MCF 10A (cell line): ENCODE results near the gene CHKB. TPM values are rescaled to one million over a fixed set of nuclear protein-coding genes. Genes with fewer than 3 reads are reported as not detected.
"Not testable (repeated sequence)": the region's sequence is repeated elsewhere in the genome, so short reads cannot be mapped to it uniquely, and the experiment has no call there.

Experiments used
- BruUV-seq: library from RNA; stranded (reverse); fragments of 400-500 nt; replicated peaks from 2 replicates; lab custom pipeline; 2021; lab: Mats Ljungman, UMichigan
- CTCF ChIA-PET: fragments of 300-600 bp; sonication (Branson Sonifier 250); formaldehyde crosslinking; extraction: SDS; loops from one replicate; lab custom pipeline; 2021; ENCODE audit warnings: antibody characterized with exemption, inconsistent platforms; lab: Yijun Ruan, JAX
- POLR2A ChIA-PET: fragments of 300-600, 350-650 bp; sonication (Branson Sonifier 250); formaldehyde crosslinking; extraction: SDS; loops from one replicate; lab custom pipeline; 2020; ENCODE audit warnings: antibody characterized with exemption, inconsistent platforms; lab: Yijun Ruan, JAX
- DNase-seq: peaks from one replicate; pipeline ENCODE4 v3.0.0-alpha.2; 2018; ENCODE audit not compliant: unreplicated experiment
- H3K27ac Mint-ChIP-seq: one replicate; pipeline ENCODE4 v1.8.0; 2022; ENCODE audit warnings: mild to moderate bottlenecking, low read depth, mixed read lengths; ENCODE audit not compliant: unreplicated experiment
- H3K27me3 Mint-ChIP-seq: one replicate; pipeline ENCODE4 v1.8.0; 2022; ENCODE audit warnings: mixed read lengths; ENCODE audit not compliant: insufficient read depth, unreplicated experiment
- H3K36me3 Mint-ChIP-seq: one replicate; pipeline ENCODE4 v1.8.0; 2022; ENCODE audit warnings: mild to moderate bottlenecking, moderate library complexity, mixed read lengths; ENCODE audit not compliant: insufficient read depth, unreplicated experiment
- H3K4me1 Mint-ChIP-seq: one replicate; pipeline ENCODE4 v1.8.0; 2022; ENCODE audit warnings: mixed read lengths; ENCODE audit not compliant: insufficient read depth, unreplicated experiment
- H3K4me3 Mint-ChIP-seq: one replicate; pipeline ENCODE4 v1.8.0; 2022; ENCODE audit warnings: mild to moderate bottlenecking, moderate library complexity, mixed read lengths; ENCODE audit not compliant: unreplicated experiment
- H3K9me3 Mint-ChIP-seq: one replicate; pipeline ENCODE4 v1.8.0; 2022; ENCODE audit warnings: mixed read lengths; ENCODE audit not compliant: unreplicated experiment
- CTCF ChIP-seq: fragments of 200-600 bp; IDR thresholded peaks from one replicate; pipeline ENCODE4 v1.8.0; 2022; ENCODE audit warnings: antibody characterized with exemption, mild to moderate bottlenecking; ENCODE audit not compliant: unreplicated experiment
- intact Hi-C: fragments of 100-400 bp; cut with micrococcal nuclease; formaldehyde crosslinking; loops from 2 replicates; pipeline ENCODE4 v1.14.1; 2022
- total RNA-seq: library from RNA; stranded (reverse); gene quantifications from 2 replicates; pipeline ENCODE4 v1.2.3, GENCODE V29; 2022

The CHKB gene
- total RNA-seq, 1 experiment from 2014 or later: 60.6 TPM

GRCh38 chr22:50609599-50609998 lies 26.9 kb upstream of the CHKB start:
- Mint-ChIP-seq H3K4me3 (no peak overlapping the region), H3K36me3 (no peaks in the 10 kb centered on the region), H3K27ac (no peak overlapping the region), H3K9me3 (no peaks in the 10 kb centered on the region), H3K27me3 (peaks cover 29% of the 10 kb centered on the region), H3K4me1 (no peaks in the 10 kb centered on the region)
- no peak for DNase-seq
- no TSS peak for BruUV-seq
- POLR2A ChIA-PET: no interaction called here
- CTCF ChIA-PET: no interaction called here
- intact Hi-C loops: no loop called here
- TF ChIP-seq CTCF: no peak

GRCh38 chr22:50608996-50609395 lies 26.3 kb upstream of the CHKB start:
- Mint-ChIP-seq H3K4me1 (no peaks in the 10 kb centered on the region), H3K27ac (no peak overlapping the region), H3K27me3 (peaks cover 29% of the 10 kb centered on the region), H3K36me3 (no peaks in the 10 kb centered on the region), H3K4me3 (no peak overlapping the region), H3K9me3 (no peaks in the 10 kb centered on the region)
- DNase-seq: no peak
- intact Hi-C loops: no loop called here
- POLR2A ChIA-PET: interaction anchor here (0.6 to 1.1 kb wide), 3 partner anchors 13 to 85 kb away, joined by 3 to 5 read pairs (median 3); no protein-coding TSS in a partner anchor
- CTCF ChIA-PET: no interaction called here
- TF ChIP-seq CTCF: no peak
- no TSS peak for BruUV-seq

- H3K4me1 Mint-ChIP-seq, H3K36me3 Mint-ChIP-seq, H3K4me3 Mint-ChIP-seq, intact Hi-C loops, DNase-seq, BruUV-seq, H3K9me3 Mint-ChIP-seq, H3K27ac Mint-ChIP-seq: not testable (repeated sequence)
- H3K27me3 Mint-ChIP-seq: peaks cover 29% of the 10 kb centered on the region
- ChIA-PET POLR2A (interaction anchor here (0.6 to 1.1 kb wide), 3 partner anchors 13 to 84 kb away, joined by 3 to 5 read pairs (median 3); no protein-coding TSS in a partner anchor), CTCF (interaction anchor here (0.8 kb wide), 1 partner anchor 12 kb away, joined by 3 read pairs; no protein-coding TSS in a partner anchor)
Observed at GRCh38 chr22:50608058-50608840, 25.6 kb upstream of the CHKB start.

GRCh38 chr22:50607659-50608020 lies 25.0 kb upstream of the CHKB start:
- no peaks in the 10 kb centered on the region for H3K9me3 Mint-ChIP-seq
- POLR2A ChIA-PET: no interaction called here
- TF ChIP-seq CTCF: no peak
- H3K36me3 Mint-ChIP-seq: no peaks in the 10 kb centered on the region
- peaks cover 29% of the 10 kb centered on the region for H3K27me3 Mint-ChIP-seq
- no peak overlapping the region for H3K27ac Mint-ChIP-seq
- CTCF ChIA-PET: no interaction called here
- intact Hi-C loops: no loop called here
- BruUV-seq: no TSS peak
- H3K4me1 Mint-ChIP-seq: no peaks in the 10 kb centered on the region
- DNase-seq: no peak
- H3K4me3 Mint-ChIP-seq: no peak overlapping the region
